DOHH2 (cell line): ENCODE data around the gene KLK14.

ENCODE experiments used
- H3F3A ChIP-seq: fragments of 200-600 bp; sonication (generic), shearing (Covaris generic); 2 replicates; pipeline ENCODE4 v1.6.0; 2016; ENCODE audit warnings: antibody characterized with exemption, mild to moderate bottlenecking; ENCODE audit not compliant: control insufficient read depth, insufficient read depth
- H3K27ac ChIP-seq: fragments of 200-600 bp; sonication (generic); 2 replicates; pipeline ENCODE4 v1.5.1; 2014; ENCODE audit warnings: low read depth, mild to moderate bottlenecking, low read length, moderate library complexity
- H3K27me3 ChIP-seq: fragments of 200-600 bp; sonication (generic); 2 replicates; pipeline ENCODE4 v1.6.1; 2014; ENCODE audit warnings: mild to moderate bottlenecking, low read length, mixed read lengths; ENCODE audit not compliant: control insufficient read depth
- H3K36me3 ChIP-seq: fragments of 200-600 bp; sonication (generic); 2 replicates; pipeline ENCODE4 v1.6.1; 2014; ENCODE audit warnings: mild to moderate bottlenecking, low read length, moderate library complexity, mixed read lengths; ENCODE audit not compliant: control insufficient read depth
- H3K4me1 ChIP-seq: fragments of 200-600 bp; sonication (generic); 2 replicates; pipeline ENCODE4 v1.6.1; 2014; ENCODE audit warnings: mild to moderate bottlenecking, low read length, mixed read lengths; ENCODE audit not compliant: control insufficient read depth
- H3K4me2 ChIP-seq: fragments of 200-600 bp; sonication (generic); 2 replicates; pipeline ENCODE4 v1.6.0; 2014; ENCODE audit warnings: mild to moderate bottlenecking, low read length, moderate library complexity
- H3K4me3 ChIP-seq: fragments of 200-600 bp; sonication (generic); 2 replicates; pipeline ENCODE4 v1.5.1; 2014; ENCODE audit warnings: mild to moderate bottlenecking, low read length, mixed read lengths
- H3K79me2 ChIP-seq: fragments of 200-600 bp; sonication (generic); 2 replicates; pipeline ENCODE4 v1.6.1; 2014; ENCODE audit warnings: mild to moderate bottlenecking, low read length, mixed read lengths; ENCODE audit not compliant: control insufficient read depth
- H3K9me2 ChIP-seq: fragments of 200-600 bp; sonication (generic); replicated peaks from 2 replicates; pipeline ENCODE4 v1.6.1; 2014; ENCODE audit warnings: mild to moderate bottlenecking, low read length, mixed read lengths; ENCODE audit not compliant: control insufficient read depth
- H3K9me3 ChIP-seq: fragments of 200-600 bp; sonication (generic); 2 replicates; pipeline ENCODE4 v1.6.1; 2014; ENCODE audit warnings: antibody characterized with exemption, low read length, mixed read lengths; ENCODE audit not compliant: control insufficient read depth, insufficient read depth
- H4K20me1 ChIP-seq: fragments of 200-600 bp; sonication (generic); 2 replicates; pipeline ENCODE4 v1.6.0; 2014; ENCODE audit warnings: low read depth, mild to moderate bottlenecking, antibody characterized with exemption, low read length, moderate library complexity; ENCODE audit not compliant: control insufficient read depth, insufficient read depth
- EZH2phosphoT487 ChIP-seq: fragments of 200-600 bp; sonication (generic); IDR thresholded peaks from 2 replicates; pipeline ENCODE4 v1.6.1; 2017; ENCODE audit warnings: borderline replicate concordance, mild to moderate bottlenecking, antibody characterized with exemption, low read length, moderate library complexity, mixed read lengths
- TF ChIP-seq, protein P1 (sequence below): fragments of 200-600 bp; sonication (generic); IDR thresholded peaks from one replicate; pipeline ENCODE4 v1.5.1; 2014; ENCODE audit warnings: antibody characterized with exemption, mild to moderate bottlenecking, low read depth, low read length; ENCODE audit not compliant: poor library complexity, severe bottlenecking

The KLK14 gene

DNA sequence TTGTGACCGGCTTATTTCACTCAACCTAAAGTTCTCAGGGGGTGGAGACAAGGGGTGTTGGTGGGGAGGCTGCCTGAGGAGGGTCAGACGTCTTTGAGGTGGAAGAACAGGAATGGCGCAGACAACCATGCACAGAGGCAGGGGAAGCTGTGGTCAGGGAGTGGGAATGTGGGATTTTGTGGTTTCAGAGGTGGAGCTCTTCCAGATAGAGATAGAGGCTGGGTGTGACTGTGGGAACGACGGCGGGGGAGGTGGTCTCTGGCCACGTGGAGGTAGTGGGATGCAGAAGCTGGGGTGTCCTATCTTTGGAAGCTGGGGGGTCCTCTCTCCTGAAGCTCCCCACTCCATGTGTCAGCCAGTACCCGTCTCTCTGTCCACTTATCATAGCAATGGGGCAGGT, 7.8 kb upstream of the KLK14 start:
- Histone ChIP-seq H3K36me3 (no peaks in the 10 kb centered on the region), H3K4me1 (no peaks in the 10 kb centered on the region), H3K79me2 (no peaks in the 10 kb centered on the region), H3K4me3 (no peak overlapping the region), H3K4me2 (no peak overlapping the region), H3K9me2 (no peaks in the 10 kb centered on the region), H3K27ac (no peak overlapping the region), H3K27me3 (no peaks in the 10 kb centered on the region), H3K9me3 (no peaks in the 10 kb centered on the region), H4K20me1 (no peaks in the 10 kb centered on the region), H3F3A (no peaks in the 10 kb centered on the region)
- TF ChIP-seq, protein P1, sequence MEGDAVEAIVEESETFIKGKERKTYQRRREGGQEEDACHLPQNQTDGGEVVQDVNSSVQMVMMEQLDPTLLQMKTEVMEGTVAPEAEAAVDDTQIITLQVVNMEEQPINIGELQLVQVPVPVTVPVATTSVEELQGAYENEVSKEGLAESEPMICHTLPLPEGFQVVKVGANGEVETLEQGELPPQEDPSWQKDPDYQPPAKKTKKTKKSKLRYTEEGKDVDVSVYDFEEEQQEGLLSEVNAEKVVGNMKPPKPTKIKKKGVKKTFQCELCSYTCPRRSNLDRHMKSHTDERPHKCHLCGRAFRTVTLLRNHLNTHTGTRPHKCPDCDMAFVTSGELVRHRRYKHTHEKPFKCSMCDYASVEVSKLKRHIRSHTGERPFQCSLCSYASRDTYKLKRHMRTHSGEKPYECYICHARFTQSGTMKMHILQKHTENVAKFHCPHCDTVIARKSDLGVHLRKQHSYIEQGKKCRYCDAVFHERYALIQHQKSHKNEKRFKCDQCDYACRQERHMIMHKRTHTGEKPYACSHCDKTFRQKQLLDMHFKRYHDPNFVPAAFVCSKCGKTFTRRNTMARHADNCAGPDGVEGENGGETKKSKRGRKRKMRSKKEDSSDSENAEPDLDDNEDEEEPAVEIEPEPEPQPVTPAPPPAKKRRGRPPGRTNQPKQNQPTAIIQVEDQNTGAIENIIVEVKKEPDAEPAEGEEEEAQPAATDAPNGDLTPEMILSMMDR, result no peak
- no peak for TF ChIP-seq EZH2phosphoT487

GRCh38 chr19:51089786-51090185, 7.1 kb upstream of the KLK14 start:
- Histone ChIP-seq H3K27me3 (no peaks in the 10 kb centered on the region), H3K79me2 (no peaks in the 10 kb centered on the region), H3K27ac (no peak overlapping the region), H3K4me3 (no peak overlapping the region), H3K4me1 (no peaks in the 10 kb centered on the region), H4K20me1 (no peaks in the 10 kb centered on the region), H3K9me3 (no peaks in the 10 kb centered on the region), H3F3A (no peaks in the 10 kb centered on the region), H3K9me2 (no peaks in the 10 kb centered on the region), H3K36me3 (no peaks in the 10 kb centered on the region), H3K4me2 (no peak overlapping the region)
- TF ChIP-seq, protein P1, result no peak
- no peak for TF ChIP-seq EZH2phosphoT487

DNA sequence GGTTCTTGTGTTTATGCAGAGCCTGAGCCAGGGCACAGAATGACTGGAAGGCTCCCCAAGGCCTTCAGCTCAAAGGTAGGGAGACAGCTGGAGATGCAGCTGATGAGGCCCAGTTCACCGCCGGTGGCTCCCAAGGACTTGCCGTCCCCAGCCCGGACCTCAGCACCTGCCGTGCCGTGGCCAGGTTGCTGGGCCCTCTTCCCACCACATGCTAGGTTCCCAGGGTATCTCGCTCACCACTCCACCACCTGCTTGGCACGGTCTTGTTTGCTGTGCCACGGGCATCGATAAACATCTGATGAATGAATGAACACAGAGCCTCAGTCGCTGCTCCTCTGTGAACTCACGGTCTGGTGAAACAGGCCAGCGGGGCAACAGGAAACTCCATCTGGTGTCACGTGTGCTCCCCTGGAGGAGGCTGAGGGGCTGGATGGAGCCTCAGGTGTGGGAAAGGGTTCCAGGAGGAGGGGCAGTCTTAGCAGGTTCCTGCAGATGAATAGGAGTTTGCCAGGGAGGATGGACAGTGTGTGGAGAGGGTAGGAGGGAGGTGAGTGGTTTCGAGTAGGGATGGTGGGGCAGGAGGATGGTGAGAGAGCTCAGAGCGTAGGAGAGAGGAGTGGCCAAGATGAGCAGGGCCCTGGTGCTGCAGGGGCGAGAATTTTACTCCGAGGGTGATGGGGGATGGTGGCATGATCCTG, 3.6 kb upstream of the KLK14 start:
- Histone ChIP-seq H3F3A (no peaks in the 10 kb centered on the region), H4K20me1 (no peaks in the 10 kb centered on the region), H3K4me3 (no peak overlapping the region), H3K9me3 (no peaks in the 10 kb centered on the region), H3K36me3 (no peaks in the 10 kb centered on the region), H3K27ac (no peak overlapping the region), H3K79me2 (no peaks in the 10 kb centered on the region), H3K4me2 (no peak overlapping the region), H3K9me2 (no peaks in the 10 kb centered on the region), H3K4me1 (no peaks in the 10 kb centered on the region), H3K27me3 (no peaks in the 10 kb centered on the region)
- TF ChIP-seq EZH2phosphoT487, result no peak
- TF ChIP-seq, protein P1, result no peak
